Fibroblast of lung (primary cell): ENCODE results near the gene SH3BP2.

ENCODE experiments used
- CTCF ChIP-seq, 2 donors: IDR thresholded peaks in 1 of 2; conservative IDR thresholded peaks in 1 of 2; 1 replicate in 1 of 2; 2 replicates in 1 of 2; pipeline ENCODE4 v1.5.1; 2011 to 2012; ENCODE audit warnings: low read length in 2 of 2, control low read depth in 1 of 2, inconsistent platforms in 1 of 2, low read depth in 1 of 2, mild to moderate bottlenecking in 1 of 2
- EZH2 ChIP-seq: IDR thresholded peaks from 2 replicates; pipeline ENCODE4 v1.5.1; 2012; ENCODE audit warnings: low read length, control low read depth, mild to moderate bottlenecking; ENCODE audit errors: missing control alignments

GRCh38 chr4:2802618-2803531 lies 10.0 kb downstream of the SH3BP2 start:
- no peak for TF ChIP-seq CTCF (conservative IDR thresholded peaks at IDR 0.05 in 1 of 2, IDR thresholded peaks at IDR 0.05 in 1 of 2; ENCODE audit: low read depth in 1 of 2, low read length in 2 of 2)
- TF ChIP-seq EZH2 = no peak
